K562 (cell line): ENCODE results near the gene HADHB. TPM values are rescaled to one million over a fixed set of nuclear protein-coding genes. Genes with fewer than 3 reads are reported as not detected.

ENCODE experiments used
- CCAR2 ChIP-seq: fragments of 200-400 bp; formaldehyde crosslinking; IDR thresholded peaks from 2 replicates; pipeline ENCODE4 v1.6.1; 2017; ENCODE audit warnings: mild to moderate bottlenecking, low read depth, low read length
- CEBPB ChIP-seq: fragments of 450-650 bp; IDR thresholded peaks from 2 replicates; pipeline ENCODE4 v1.6.1; 2016; ENCODE audit warnings: missing genetic modification characterization, missing compliant biosample characterization
- CEBPG ChIP-seq, 3 experiments: fragments of 200-800 bp in 1 of 3; sonication (Bioruptor generic) in 1 of 3; sonication (generic) in 1 of 3; formaldehyde crosslinking in 1 of 3; IDR thresholded peaks in 2 of 3; conservative IDR thresholded peaks in 1 of 3; 2 replicates each; pipeline versions ENCODE4 v1.6.1 to v1.8.0; 2016 to 2022; ENCODE audit warnings: missing compliant biosample characterization in 2 of 3, missing genetic modification characterization in 2 of 3, mild to moderate bottlenecking in 1 of 3, missing genetic modification reagents in 1 of 3
- CHCHD3 ChIP-seq: fragments of 250-450 bp; sonication (Bioruptor Pico); IDR thresholded peaks from 2 replicates; pipeline ENCODE4 v2.1.2; 2022; ENCODE audit warnings: mild to moderate bottlenecking
- CTCFL ChIP-seq: IDR thresholded peaks from 2 replicates; pipeline ENCODE4 v1.6.1; 2011; ENCODE audit warnings: borderline replicate concordance, low read depth, mild to moderate bottlenecking, moderate library complexity, low read length; ENCODE audit not compliant: insufficient read depth, poor library complexity, severe bottlenecking
- GATA2 ChIP-seq: sonication (generic); formaldehyde crosslinking; IDR thresholded peaks from 2 replicates; pipeline ENCODE4 v1.4.0; 2020; ENCODE audit warnings: mild to moderate bottlenecking, missing genetic modification reagents
- HDAC6 ChIP-seq: IDR thresholded peaks from 2 replicates; pipeline ENCODE4 v1.6.1; 2012; ENCODE audit warnings: low read depth, mild to moderate bottlenecking, control low read depth, inconsistent platforms, low read length, moderate library complexity
- HDGF ChIP-seq: fragments of 450-650 bp; IDR thresholded peaks from 2 replicates; pipeline ENCODE4 v1.6.1; 2016
- MITF ChIP-seq: IDR thresholded peaks from 2 replicates; pipeline ENCODE4 v1.6.1; 2014; ENCODE audit warnings: antibody characterized with exemption
- NCOA1 ChIP-seq: fragments of 450-650 bp; IDR thresholded peaks from 2 replicates; pipeline ENCODE4 v1.6.1; 2016; ENCODE audit warnings: low read depth
- NKRF ChIP-seq: fragments of 450-650 bp; IDR thresholded peaks from 2 replicates; pipeline ENCODE4 v1.6.1; 2016; ENCODE audit warnings: borderline replicate concordance
- NR4A1 ChIP-seq, 2 experiments: fragments of 250-450 bp in 1 of 2; fragments of 450-650 bp in 1 of 2; sonication (Bioruptor Pico) in 1 of 2; IDR thresholded peaks; 2 replicates each; pipeline versions ENCODE4 v1.4.0 to v1.6.1; 2016 to 2020; ENCODE audit warnings: mild to moderate bottlenecking in 2 of 2, missing compliant biosample characterization in 1 of 2, missing genetic modification characterization in 1 of 2, moderate library complexity in 1 of 2
- PRDM10 ChIP-seq: fragments of 450-650 bp; IDR thresholded peaks from 2 replicates; pipeline ENCODE4 v1.6.1; 2018; ENCODE audit not compliant: partially characterized antibody
- ZNF24 ChIP-seq: fragments of 450-650 bp; IDR thresholded peaks from 2 replicates; pipeline ENCODE4 v1.6.1; 2016
- ZNF639 ChIP-seq, 2 experiments: fragments of 200-800 bp in 1 of 2; sonication (Bioruptor generic) in 1 of 2; sonication (generic) in 1 of 2; formaldehyde crosslinking in 1 of 2; IDR thresholded peaks in 1 of 2; conservative IDR thresholded peaks in 1 of 2; 2 replicates each; pipeline versions ENCODE4 v1.5.0 to v1.6.1; 2016 to 2020; ENCODE audit warnings: missing compliant biosample characterization in 1 of 2, missing genetic modification characterization in 1 of 2, missing genetic modification reagents in 1 of 2
- ZNF76 ChIP-seq: fragments of 250-450 bp; sonication (Bioruptor Pico); IDR thresholded peaks from 2 replicates; pipeline ENCODE4 v1.4.0; 2020; ENCODE audit warnings: mild to moderate bottlenecking, moderate library complexity, borderline replicate concordance
- polyA plus RNA-seq, 8 experiments: library from polyadenylated mRNA; depleted of rRNA in 4 of 8; stranded (reverse) in 5 of 8; unstranded in 3 of 8; fragments of >200 nt; fragmentation: Nextera tagmentation in 2 of 8; fragmentation: Illumina TruSeq in 1 of 8; extraction: Ambion mirVana in 2 of 8; extraction: Trizol in 1 of 8; gene quantifications; 2 replicates each; pipeline versions ENCODE4 v1.2.1 to v1.2.3, GENCODE V29; 2011 to 2014; ENCODE audit warnings: inconsistent platforms in 1 of 8, missing spikeins in 1 of 8
- total RNA-seq, 7 experiments: library from RNA; depleted of rRNA in 6 of 7; stranded (reverse); fragments of >200 nt in 6 of 7; fragmentation: Illumina TruSeq in 2 of 7; extraction: Trizol in 2 of 7; gene quantifications; 2 replicates each; pipeline versions ENCODE4 v1.2.1 to v1.2.3, GENCODE V29; 2011 to 2021; ENCODE audit warnings: low replicate concordance in 1 of 7

Gene HADHB
- total and polyA plus RNA-seq, 9 of the 15 experiments (the other 6 are each of a cell fraction or from before 2014, with no cell fraction given) = 67.3 to 199 (median 100) TPM

- TF ChIP-seq CTCFL = no peak
- TF ChIP-seq NKRF = no peak
- TF ChIP-seq CCAR2 = no peak
- TF ChIP-seq MITF = no peak
- TF ChIP-seq CEBPG (CRISPR knock-in tag; IDR thresholded peaks at IDR 0.05) = no peak
- peak; percentile 90 to 97 for TF ChIP-seq CEBPG (tag; conservative IDR thresholded peaks at IDR 0.05 in 1 of 2, IDR thresholded peaks at IDR 0.05 in 1 of 2)
- TF ChIP-seq ZNF76 (CRISPR knock-in tag) = no peak
- TF ChIP-seq GATA2 = no peak
- no peak for TF ChIP-seq HDGF
- no peak for TF ChIP-seq PRDM10
- no peak for TF ChIP-seq NCOA1
- TF ChIP-seq HDAC6 = no peak
- TF ChIP-seq ZNF24 = no peak
- TF ChIP-seq CEBPB (tag) = peak; percentile 85
- TF ChIP-seq NR4A1 (CRISPR knock-in tag; IDR thresholded peaks at IDR 0.05) = no peak
- 0 out of 2 replicates have a peak, but pooled peaks have one; percentile 23 for TF ChIP-seq NR4A1 (tag; IDR thresholded peaks at IDR 0.05)
- no peak for TF ChIP-seq ZNF639 (CRISPR knock-in tag; conservative IDR thresholded peaks at IDR 0.05 in 1 of 2, IDR thresholded peaks at IDR 0.05 in 1 of 2)
- no peak for TF ChIP-seq CHCHD3 (CRISPR knock-in tag)
Measured at GRCh38 chr2:26274058-26274613, 29.4 kb downstream of the HADHB start (continued).
